ENCODE measurements around the gene ZNF512B. TPM values are rescaled to one million over a fixed set of nuclear protein-coding genes. Genes with fewer than 3 reads are reported as not detected.
"Not testable (repeated sequence)": the region's sequence is repeated elsewhere in the genome, so short reads cannot be mapped to it uniquely, and the experiment has no call there.

The ZNF512B gene
- total RNA-seq, 1 experiment from 2014 or later = 15.5 TPM

DNA sequence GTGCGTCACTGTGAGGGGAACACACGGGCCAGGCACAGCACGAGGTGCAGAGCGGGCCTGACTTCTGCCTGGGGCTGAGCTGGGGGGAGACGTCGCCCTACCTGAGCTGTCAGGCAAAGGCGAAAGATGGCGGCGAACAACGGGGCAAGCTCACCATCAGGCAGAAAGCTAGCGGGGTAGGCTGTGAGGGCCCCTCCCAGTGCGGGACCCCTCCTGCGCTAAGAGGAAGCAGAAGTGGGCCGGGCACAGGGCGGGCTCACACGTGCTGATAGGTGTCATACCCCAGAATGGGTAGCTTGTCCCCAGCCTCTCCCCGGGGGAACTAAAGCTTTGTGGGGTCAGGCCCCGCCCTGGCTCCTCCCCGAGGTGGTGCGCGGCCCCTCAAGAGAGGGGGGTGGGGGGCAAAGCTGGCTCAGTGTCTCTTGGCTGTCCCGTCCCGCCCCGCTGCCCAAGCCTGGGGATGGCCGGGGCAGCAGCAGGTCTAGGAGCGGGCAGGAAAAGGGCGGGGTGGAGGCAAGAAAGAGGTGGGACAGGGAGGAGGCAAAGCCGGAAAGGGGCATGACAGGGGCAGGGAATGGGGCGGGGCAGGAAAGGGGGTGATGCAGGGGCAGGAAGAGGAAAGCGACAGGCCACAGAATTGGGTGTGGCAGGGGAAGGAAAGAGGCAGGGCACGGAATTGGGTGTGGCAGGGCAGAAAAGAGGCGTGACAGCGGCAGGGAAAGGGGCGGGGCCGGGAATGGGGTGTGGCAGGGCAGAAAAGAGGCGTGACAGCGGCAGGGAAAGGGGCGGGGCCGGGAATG, 28.2 kb downstream of the ZNF512B start:
- Histone ChIP-seq H3K27me3 (ENCODE audit: control insufficient read depth, insufficient read depth, low read length) (no peaks in the 10 kb centered on the region), H3K36me3 (replicated peaks; ENCODE audit: control insufficient read depth, insufficient read depth, low read length) (peaks cover 12% of the 10 kb centered on the region), H3K4me3 (ENCODE audit: insufficient read depth, low read depth, low read length) (peak overlapping the region; percentile 55)
- peak; percentile 97 for DNase-seq

- DNase-seq = no peak
- peaks cover 12% of the 10 kb centered on the region for H3K36me3 ChIP-seq (replicated peaks; ENCODE audit: control insufficient read depth, insufficient read depth, low read length)
- H3K4me3 ChIP-seq (ENCODE audit: insufficient read depth, low read depth, low read length) = peak overlapping the region; percentile 55
- no peaks in the 10 kb centered on the region for H3K27me3 ChIP-seq (ENCODE audit: control insufficient read depth, insufficient read depth, low read length)
Measured at GRCh38 chr20:63940472-63941266, 29.1 kb downstream of the ZNF512B start.

GRCh38 chr20:63940071-63940471, 29.7 kb downstream of the ZNF512B start:
- Histone ChIP-seq H3K27me3 (ENCODE audit: control insufficient read depth, insufficient read depth, low read length) (no peaks in the 10 kb centered on the region), H3K36me3 (replicated peaks; ENCODE audit: control insufficient read depth, insufficient read depth, low read length) (peaks cover 8% of the 10 kb centered on the region), H3K4me3 (ENCODE audit: insufficient read depth, low read depth, low read length) (peak overlapping the region; percentile 55; the same call in 1 of the 2 replicates)
- no peak for DNase-seq

GRCh38 chr20:63939061-63939935, 30.4 kb downstream of the ZNF512B start:
- Histone ChIP-seq H3K36me3 (replicated peaks; ENCODE audit: control insufficient read depth, insufficient read depth, low read length) (peaks cover 7% of the 10 kb centered on the region), H3K4me3 (ENCODE audit: insufficient read depth, low read depth, low read length) (peak overlapping the region; percentile 72)
- DNase-seq = peak; percentile 84

GRCh38 chr20:63937596-63937995, 32.1 kb downstream of the ZNF512B start:
- H3K27me3 ChIP-seq (ENCODE audit: control insufficient read depth, insufficient read depth, low read length) = no peaks in the 10 kb centered on the region
- DNase-seq = no peak
- no peaks in the 10 kb centered on the region for H3K36me3 ChIP-seq (replicated peaks; ENCODE audit: control insufficient read depth, insufficient read depth, low read length)
- no peak overlapping the region for H3K4me3 ChIP-seq (ENCODE audit: insufficient read depth, low read depth, low read length)

More at GRCh38 chr20:63939061-63939935, 30.4 kb downstream of the ZNF512B start:
- no peaks in the 10 kb centered on the region for H3K27me3 ChIP-seq (ENCODE audit: control insufficient read depth, insufficient read depth, low read length)

GRCh38 chr20:63935447-63935846, 34.3 kb downstream of the ZNF512B start:
- no peak overlapping the region for H3K4me3 ChIP-seq (ENCODE audit: insufficient read depth, low read depth, low read length)
- DNase-seq = no peak
- no peaks in the 10 kb centered on the region for H3K27me3 ChIP-seq (ENCODE audit: control insufficient read depth, insufficient read depth, low read length)
- peaks cover 3% of the 10 kb centered on the region for H3K36me3 ChIP-seq (replicated peaks; ENCODE audit: control insufficient read depth, insufficient read depth, low read length)

- Histone ChIP-seq H3K36me3 (replicated peaks; ENCODE audit: control insufficient read depth, insufficient read depth, low read length) (peaks cover 7% of the 10 kb centered on the region), H3K27me3 (ENCODE audit: control insufficient read depth, insufficient read depth, low read length) (no peaks in the 10 kb centered on the region), H3K4me3 (ENCODE audit: insufficient read depth, low read depth, low read length) (no peak overlapping the region)
- DNase-seq = peak; percentile 92
Measured at GRCh38 chr20:63934271-63935068, 35.3 kb downstream of the ZNF512B start.

- H3K4me3 ChIP-seq (ENCODE audit: insufficient read depth, low read depth, low read length) = no peak overlapping the region
- peaks cover 8% of the 10 kb centered on the region for H3K36me3 ChIP-seq (replicated peaks; ENCODE audit: control insufficient read depth, insufficient read depth, low read length)
- H3K27me3 ChIP-seq (ENCODE audit: control insufficient read depth, insufficient read depth, low read length) = no peaks in the 10 kb centered on the region
- no peak for DNase-seq
Measured at GRCh38 chr20:63933646-63934045, 36.1 kb downstream of the ZNF512B start.

DNA sequence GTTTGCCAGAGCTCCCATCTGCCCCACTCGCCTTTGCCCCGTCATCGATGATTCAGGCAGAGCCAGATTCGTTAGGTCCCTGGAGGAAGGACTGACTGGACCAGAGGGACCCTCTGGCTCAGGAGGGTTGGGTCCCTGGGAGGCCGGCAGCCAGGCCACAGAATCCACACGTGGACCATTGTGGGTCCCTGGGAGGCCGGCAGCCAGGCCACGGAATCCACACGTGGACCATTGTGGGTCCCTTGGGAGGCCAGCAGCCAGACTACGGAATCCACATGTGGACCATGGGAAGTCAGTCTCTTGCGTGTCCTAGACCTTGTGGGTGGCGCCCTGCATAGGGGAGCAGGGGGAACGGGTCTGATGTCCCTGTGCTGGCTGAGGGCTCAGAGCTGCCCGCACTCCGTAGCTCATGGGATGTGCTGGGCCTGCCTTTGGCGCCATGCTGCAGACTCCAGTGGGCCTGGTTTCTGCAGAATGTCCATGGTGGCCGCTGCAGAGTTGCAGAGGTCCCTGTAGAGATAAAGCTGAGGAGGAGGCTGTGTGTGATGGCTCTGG, 37.0 kb downstream of the ZNF512B start:
- Histone ChIP-seq H3K4me3 (ENCODE audit: insufficient read depth, low read depth, low read length) (no peak overlapping the region), H3K36me3 (replicated peaks; ENCODE audit: control insufficient read depth, insufficient read depth, low read length) (peaks cover 11% of the 10 kb centered on the region), H3K27me3 (ENCODE audit: control insufficient read depth, insufficient read depth, low read length) (no peaks in the 10 kb centered on the region)
- DNase-seq = peak; percentile 39

- no peaks in the 10 kb centered on the region for H3K27me3 ChIP-seq (ENCODE audit: control insufficient read depth, insufficient read depth, low read length)
- H3K36me3 ChIP-seq (replicated peaks; ENCODE audit: control insufficient read depth, insufficient read depth, low read length) = peaks cover 11% of the 10 kb centered on the region
Measured at GRCh38 chr20:63931735-63932134, 38.0 kb downstream of the ZNF512B start.

GRCh38 chr20:63930971-63931553, 38.7 kb downstream of the ZNF512B start:
- Histone ChIP-seq H3K4me3 (ENCODE audit: insufficient read depth, low read depth, low read length) (no peak overlapping the region), H3K36me3 (replicated peaks; ENCODE audit: control insufficient read depth, insufficient read depth, low read length) (peaks cover 11% of the 10 kb centered on the region), H3K27me3 (ENCODE audit: control insufficient read depth, insufficient read depth, low read length) (no peaks in the 10 kb centered on the region)
- DNase-seq = peak; percentile 49

More at GRCh38 chr20:63931735-63932134, 38.0 kb downstream of the ZNF512B start:
- H3K4me3 ChIP-seq (ENCODE audit: insufficient read depth, low read depth, low read length) = no peak overlapping the region
- DNase-seq = peak; percentile 40

DNA sequence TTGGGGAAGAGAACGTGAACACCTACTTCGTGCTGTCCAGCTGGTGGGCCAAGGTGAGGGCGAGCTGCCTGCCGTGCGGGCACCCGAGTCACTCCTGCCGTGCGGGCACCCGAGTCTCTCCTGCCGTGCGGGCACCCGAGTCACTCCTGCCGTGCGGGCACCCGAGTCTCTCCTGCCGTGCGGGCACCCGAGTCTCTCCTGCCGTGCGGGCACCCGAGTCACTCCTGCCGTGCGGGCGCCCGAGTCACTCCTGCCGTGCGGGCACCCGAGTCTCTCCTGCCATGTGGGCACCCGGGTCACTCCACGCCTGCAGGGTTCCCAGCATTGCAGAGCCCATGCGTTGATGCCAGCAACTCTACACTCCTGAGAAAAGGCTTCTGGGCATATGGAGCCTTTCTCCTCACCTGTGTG, 40.3 kb downstream of the ZNF512B start:
- H3K36me3 ChIP-seq (replicated peaks; ENCODE audit: control insufficient read depth, insufficient read depth, low read length) = peaks cover 11% of the 10 kb centered on the region
- DNase-seq; H3K4me3 ChIP-seq (ENCODE audit: insufficient read depth, low read depth, low read length); H3K27me3 ChIP-seq (ENCODE audit: control insufficient read depth, insufficient read depth, low read length): not testable (repeated sequence)

- Histone ChIP-seq H3K27me3 (ENCODE audit: control insufficient read depth, insufficient read depth, low read length) (no peaks in the 10 kb centered on the region), H3K36me3 (replicated peaks; ENCODE audit: control insufficient read depth, insufficient read depth, low read length) (peaks cover 11% of the 10 kb centered on the region)
- peak; percentile 40 for DNase-seq
Measured at GRCh38 chr20:63929071-63929470, 40.7 kb downstream of the ZNF512B start.

More at GRCh38 chr20:63929071-63929470, 40.7 kb downstream of the ZNF512B start:
- no peak overlapping the region for H3K4me3 ChIP-seq (ENCODE audit: insufficient read depth, low read depth, low read length)
